Activated naive CD8-positive, alpha-beta T cell (primary cell): Measurements from ENCODE around the gene ZNF614.
"Not testable (repeated sequence)": the region's sequence is repeated elsewhere in the genome, so short reads cannot be mapped to it uniquely, and the experiment has no call there.

ENCODE experiments used
- H3K27ac Mint-ChIP-seq: one replicate; pipeline ENCODE4 v1.8.0; 2021; ENCODE audit warnings: mixed read lengths
- H3K27me3 Mint-ChIP-seq: one replicate; pipeline ENCODE4 v1.8.0; 2021; ENCODE audit warnings: mixed read lengths
- H3K36me3 Mint-ChIP-seq: one replicate; pipeline ENCODE4 v1.8.0; 2021; ENCODE audit warnings: mixed read lengths
- H3K4me1 Mint-ChIP-seq: one replicate; pipeline ENCODE4 v1.8.0; 2021; ENCODE audit warnings: low read depth, mixed read lengths
- H3K4me3 Mint-ChIP-seq: one replicate; pipeline ENCODE4 v1.8.0; 2021; ENCODE audit warnings: mild to moderate bottlenecking, mixed read lengths
- H3K9me3 Mint-ChIP-seq: one replicate; pipeline ENCODE4 v1.8.0; 2021; ENCODE audit warnings: low read depth, mixed read lengths

ZNF614 gene

DNA sequence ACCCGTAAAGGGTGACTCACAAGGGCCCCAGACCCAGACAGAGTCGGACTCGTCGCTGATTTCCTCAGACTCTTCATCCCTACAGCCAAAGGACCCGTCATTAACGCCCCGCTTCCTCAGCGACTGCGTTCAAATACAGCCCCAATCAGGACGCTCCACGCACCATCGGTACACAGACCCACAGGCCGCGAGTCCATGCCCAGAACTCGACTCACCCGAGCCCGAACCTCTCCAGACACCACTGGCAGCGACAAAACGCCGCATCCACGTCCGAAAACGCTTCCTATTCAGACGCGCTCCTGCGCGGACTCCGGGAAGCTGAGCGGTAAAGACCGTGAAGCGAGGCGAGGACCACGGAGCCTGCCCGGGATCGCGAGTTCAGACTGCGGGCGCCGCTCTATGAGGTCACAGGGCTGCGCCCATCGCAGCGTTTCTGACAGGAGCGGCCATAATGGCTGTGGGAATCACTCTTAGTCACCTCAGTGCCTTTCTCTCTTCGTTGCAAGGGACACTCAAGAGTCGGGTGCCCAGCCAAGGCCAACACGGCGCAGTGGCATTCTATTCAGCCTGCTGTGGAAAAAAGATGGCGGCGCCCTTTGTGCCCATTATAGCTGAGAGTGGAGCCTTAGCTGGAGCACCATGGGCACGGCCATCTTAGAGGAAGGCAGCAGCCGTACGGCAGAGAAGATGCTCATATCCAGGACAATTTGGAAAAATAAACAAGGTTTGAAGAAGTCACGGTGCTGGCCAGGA lies at the start of gene ZNF614:
TSS of gene ZNF614 (minus strand) at position 353 of the 753 bp plus-strand sequence. CDS start 2,634 bp downstream, outside the sequence.
- H3K4me1 Mint-ChIP-seq: peaks cover 30% of the 10 kb centered on the region
- peaks cover 23% of the 10 kb centered on the region for H3K9me3 Mint-ChIP-seq
- H3K36me3 Mint-ChIP-seq: peaks cover 57% of the 10 kb centered on the region
- peak within 1 kb of the TSS; percentile 98 for H3K27ac Mint-ChIP-seq
- H3K27me3 Mint-ChIP-seq: no peaks in the 10 kb centered on the region
- peak within 1 kb of the TSS; percentile 97 for H3K4me3 Mint-ChIP-seq

DNA sequence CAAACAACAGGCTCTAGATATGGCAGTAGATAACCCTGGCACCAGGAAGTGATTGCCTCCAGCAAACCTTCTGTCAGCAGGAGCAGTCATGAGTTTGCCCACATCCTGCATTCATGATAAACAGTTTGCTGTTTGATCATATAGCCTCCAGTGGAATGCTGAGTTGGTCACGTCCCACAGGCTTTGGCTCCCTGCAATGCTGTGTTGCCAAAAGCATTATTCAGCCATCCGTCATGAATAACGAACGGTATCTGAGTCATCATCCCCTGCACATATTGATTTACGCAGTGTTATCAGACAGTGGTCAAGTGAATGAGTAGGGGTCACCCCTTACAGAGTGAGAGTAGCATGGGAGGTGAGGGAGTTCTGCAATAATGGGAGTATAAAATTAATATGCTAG lies 42.3 kb upstream of the ZNF614 start:
- Mint-ChIP-seq H3K4me3 (no peak overlapping the region), H3K9me3 (peaks cover 52% of the 10 kb centered on the region)

DNA sequence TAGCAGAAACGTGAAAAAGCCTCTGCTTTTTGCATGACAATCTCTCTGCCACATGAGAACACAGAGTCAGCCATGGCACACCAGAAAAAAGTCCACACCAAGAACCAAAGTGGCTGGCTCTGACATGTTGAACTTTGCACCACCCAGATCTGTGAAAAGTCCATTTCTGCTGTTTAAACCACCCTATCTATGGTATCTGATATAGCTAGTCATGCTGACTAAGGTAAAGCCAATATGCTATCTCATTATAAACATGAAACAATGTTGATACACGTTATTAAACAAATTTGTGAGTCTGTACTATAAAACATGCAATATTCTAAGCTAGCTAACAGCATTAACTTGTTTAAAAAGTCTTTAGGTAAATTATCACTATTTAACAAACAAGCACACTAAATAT lies 41.5 kb upstream of the ZNF614 start:
- no peak overlapping the region for H3K4me3 Mint-ChIP-seq

More for the DNA sequence above, 42.3 kb upstream of the ZNF614 start:
- no peaks in the 10 kb centered on the region for H3K27me3 Mint-ChIP-seq
- H3K36me3 Mint-ChIP-seq: peaks cover 83% of the 10 kb centered on the region
- H3K4me1 Mint-ChIP-seq: no peaks in the 10 kb centered on the region
- no peak overlapping the region for H3K27ac Mint-ChIP-seq

DNA sequence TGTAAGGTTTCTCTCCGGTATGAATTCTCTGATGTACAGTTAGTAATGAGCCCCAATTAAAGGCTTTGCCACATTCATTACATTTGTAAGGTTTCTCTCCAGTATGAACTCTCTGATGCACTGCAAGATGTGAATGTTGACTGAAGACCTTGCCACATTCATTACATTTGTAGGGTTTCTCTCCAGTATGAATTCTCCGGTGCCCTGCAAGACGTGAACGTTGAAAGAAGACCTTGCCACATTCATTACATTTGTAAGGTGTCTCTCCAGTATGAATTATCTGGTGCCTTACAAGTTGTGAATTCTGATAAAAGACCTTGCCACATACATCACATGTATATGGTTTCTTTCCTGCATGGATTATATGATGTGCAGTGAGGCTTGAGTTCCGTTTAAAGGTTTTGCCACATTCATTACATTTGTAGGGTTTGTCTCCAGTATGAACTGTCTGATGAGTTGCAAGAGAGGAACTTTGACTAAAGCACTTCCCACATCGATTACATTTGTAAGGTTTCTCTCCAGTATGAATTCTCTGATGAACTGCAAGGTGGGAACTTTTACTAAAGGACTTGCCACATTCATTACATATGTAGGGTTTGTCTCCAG lies 38.2 kb upstream of the ZNF614 start:
- Mint-ChIP-seq H3K27ac (no peak overlapping the region), H3K27me3 (no peaks in the 10 kb centered on the region), H3K4me1 (no peaks in the 10 kb centered on the region), H3K36me3 (peaks cover 67% of the 10 kb centered on the region), H3K9me3 (peaks cover 38% of the 10 kb centered on the region), H3K4me3 (no peak overlapping the region)

More for the DNA sequence above, 41.5 kb upstream of the ZNF614 start:
- Mint-ChIP-seq H3K9me3 (peaks cover 48% of the 10 kb centered on the region), H3K4me1 (no peaks in the 10 kb centered on the region), H3K36me3 (peaks cover 81% of the 10 kb centered on the region), H3K27ac (no peak overlapping the region), H3K27me3 (no peaks in the 10 kb centered on the region)

DNA sequence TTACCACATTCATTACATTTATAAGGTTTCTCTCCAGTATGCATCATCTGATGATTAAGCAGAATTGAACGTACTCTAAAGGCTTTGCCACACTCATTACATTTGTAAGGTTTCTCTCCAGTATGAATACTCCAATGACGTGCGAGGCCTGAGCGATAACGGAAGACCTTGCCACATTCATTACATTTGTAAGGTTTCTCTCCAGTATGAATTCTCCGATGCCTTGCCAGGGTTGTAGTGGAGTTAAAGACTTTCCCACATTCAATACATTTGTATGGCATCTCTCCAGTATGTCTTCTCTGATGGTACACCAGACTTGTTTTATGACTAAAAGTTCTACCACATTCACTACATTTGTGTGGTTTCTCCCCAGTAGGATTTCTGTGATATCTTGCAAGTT lies 37.2 kb upstream of the ZNF614 start:
- Mint-ChIP-seq H3K27ac (no peak overlapping the region), H3K4me3 (no peak overlapping the region)

DNA sequence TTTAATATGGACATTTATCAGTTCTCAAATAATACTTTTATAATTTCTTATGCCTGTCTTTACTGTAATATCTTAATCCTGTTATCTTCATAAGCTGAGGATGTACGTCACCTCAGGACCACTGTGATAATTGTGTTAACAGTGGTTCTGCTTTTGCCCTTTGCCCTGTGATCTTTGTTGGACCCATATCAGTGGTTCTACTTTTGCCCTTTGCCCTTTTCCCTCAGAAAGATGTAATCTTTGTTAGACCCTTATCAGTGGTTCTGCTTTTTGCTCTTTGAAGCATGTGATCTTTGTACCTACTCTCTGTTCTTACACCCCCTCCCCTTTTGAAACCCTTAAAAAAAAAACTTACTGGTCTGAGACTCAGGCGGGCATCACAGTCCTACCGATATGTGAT lies 28.3 kb upstream of the ZNF614 start:
- H3K4me1 Mint-ChIP-seq, H3K4me3 Mint-ChIP-seq, H3K27ac Mint-ChIP-seq, H3K27me3 Mint-ChIP-seq: not testable (repeated sequence)
- H3K9me3 Mint-ChIP-seq: peaks cover 11% of the 10 kb centered on the region
- H3K36me3 Mint-ChIP-seq: peaks cover 46% of the 10 kb centered on the region

More for the DNA sequence above, 37.2 kb upstream of the ZNF614 start:
- H3K27me3 Mint-ChIP-seq: no peaks in the 10 kb centered on the region
- no peaks in the 10 kb centered on the region for H3K4me1 Mint-ChIP-seq
- H3K36me3 Mint-ChIP-seq: peaks cover 62% of the 10 kb centered on the region
- H3K9me3 Mint-ChIP-seq: peaks cover 32% of the 10 kb centered on the region

DNA sequence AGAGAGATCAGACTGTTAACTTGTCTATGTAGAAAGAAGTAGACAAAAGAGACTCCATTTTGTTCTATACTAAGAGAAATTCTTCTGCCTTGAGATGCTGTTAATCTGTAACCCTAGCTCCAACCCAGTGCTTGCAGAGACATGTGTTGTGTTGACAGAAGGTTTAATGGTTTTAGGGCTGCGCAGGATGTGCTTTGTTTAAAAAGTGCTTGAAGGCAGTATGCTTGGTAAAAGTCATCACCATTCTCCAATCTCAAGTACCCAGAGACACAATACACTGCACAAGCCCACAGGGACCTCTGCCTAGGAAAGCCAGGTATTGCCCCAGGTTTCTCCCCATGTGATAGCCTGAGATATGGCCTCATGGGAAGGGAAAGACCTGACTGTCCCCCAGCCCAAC lies 23.6 kb upstream of the ZNF614 start:
- Mint-ChIP-seq H3K9me3 (peaks cover 14% of the 10 kb centered on the region), H3K36me3 (peaks cover 37% of the 10 kb centered on the region), H3K4me1 (peaks cover 25% of the 10 kb centered on the region)
- H3K27me3 Mint-ChIP-seq, H3K27ac Mint-ChIP-seq, H3K4me3 Mint-ChIP-seq: not testable (repeated sequence)

DNA sequence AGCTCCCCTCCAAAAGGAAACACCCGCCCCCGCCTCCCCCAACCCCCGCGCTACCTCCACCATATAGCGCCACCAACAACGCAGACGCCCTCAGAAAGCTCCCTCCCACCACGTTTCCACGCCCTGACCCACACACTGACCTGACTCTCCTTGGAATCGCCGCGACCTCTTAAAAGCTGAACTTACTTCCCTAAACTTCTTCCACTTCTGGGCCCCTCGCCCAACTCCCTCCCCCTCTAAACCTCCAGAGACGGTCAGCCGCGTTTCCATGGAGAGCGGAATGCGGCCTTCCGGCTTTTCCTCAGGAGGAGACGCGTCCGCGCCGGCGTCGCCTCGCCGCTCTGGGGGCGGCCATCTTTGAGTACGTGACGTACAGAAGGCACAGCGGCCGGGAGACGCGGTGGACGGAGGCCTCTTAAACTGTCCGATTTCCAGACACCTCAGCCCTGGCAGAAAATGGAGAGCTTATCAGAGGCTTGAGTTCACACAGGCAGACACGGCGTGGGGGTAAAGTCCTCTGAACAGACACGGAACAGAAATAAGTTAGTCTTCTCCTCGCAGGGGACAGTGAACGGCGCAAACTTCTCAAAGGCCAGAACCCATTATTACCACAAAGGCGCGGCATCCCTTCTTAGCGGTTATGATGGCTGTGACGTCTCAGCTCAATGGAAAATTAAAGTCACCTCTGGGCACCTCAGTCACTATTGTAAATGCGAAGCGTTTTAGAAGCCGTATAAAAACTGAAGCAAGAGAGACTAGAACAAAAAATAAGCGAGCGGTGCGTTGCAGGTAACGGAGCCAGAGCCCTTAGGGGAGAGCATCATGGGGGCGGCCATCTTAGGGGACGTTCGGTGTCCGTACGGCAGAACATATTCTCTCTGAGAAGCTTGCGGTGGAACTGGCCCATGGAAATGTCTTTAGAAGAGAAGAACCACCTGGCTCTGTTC lies 20.6 kb upstream of the ZNF614 start, which contains the start of gene ZNF432:
TSS of gene ZNF432 (minus strand) at position 284 of the 947 bp plus-strand sequence. CDS start 1,970 bp downstream, outside the sequence.
- H3K27ac Mint-ChIP-seq: peak within 1 kb of the TSS; percentile 99
- H3K4me3 Mint-ChIP-seq: peak within 1 kb of the TSS; percentile 98
- peaks cover 44% of the 10 kb centered on the region for H3K36me3 Mint-ChIP-seq
- H3K27me3 Mint-ChIP-seq: no peaks in the 10 kb centered on the region
- peaks cover 12% of the 10 kb centered on the region for H3K9me3 Mint-ChIP-seq
- peaks cover 25% of the 10 kb centered on the region for H3K4me1 Mint-ChIP-seq

DNA sequence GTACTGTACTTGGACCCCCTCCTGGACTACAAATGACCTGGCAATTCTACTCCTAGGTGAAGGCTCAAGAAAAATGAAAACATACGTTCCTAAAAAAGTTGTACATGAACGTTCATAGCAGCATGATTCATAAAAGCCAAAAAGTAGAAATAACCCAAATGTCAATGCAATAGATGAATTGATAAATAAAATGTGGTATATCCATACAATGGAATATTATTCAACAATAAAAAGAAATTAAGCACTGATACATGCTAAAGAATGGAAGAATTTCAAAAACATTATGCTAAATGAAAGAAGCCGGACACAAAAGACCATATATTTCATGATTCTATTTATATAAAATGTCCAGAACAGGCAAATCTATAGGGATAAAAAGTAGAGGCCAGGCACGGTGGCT lies 11.0 kb upstream of the ZNF614 start:
- H3K9me3 Mint-ChIP-seq: peaks cover 26% of the 10 kb centered on the region
- no peaks in the 10 kb centered on the region for H3K27me3 Mint-ChIP-seq
- H3K4me1 Mint-ChIP-seq: no peaks in the 10 kb centered on the region
- no peak overlapping the region for H3K27ac Mint-ChIP-seq
- no peak overlapping the region for H3K4me3 Mint-ChIP-seq
- peaks cover 77% of the 10 kb centered on the region for H3K36me3 Mint-ChIP-seq

DNA sequence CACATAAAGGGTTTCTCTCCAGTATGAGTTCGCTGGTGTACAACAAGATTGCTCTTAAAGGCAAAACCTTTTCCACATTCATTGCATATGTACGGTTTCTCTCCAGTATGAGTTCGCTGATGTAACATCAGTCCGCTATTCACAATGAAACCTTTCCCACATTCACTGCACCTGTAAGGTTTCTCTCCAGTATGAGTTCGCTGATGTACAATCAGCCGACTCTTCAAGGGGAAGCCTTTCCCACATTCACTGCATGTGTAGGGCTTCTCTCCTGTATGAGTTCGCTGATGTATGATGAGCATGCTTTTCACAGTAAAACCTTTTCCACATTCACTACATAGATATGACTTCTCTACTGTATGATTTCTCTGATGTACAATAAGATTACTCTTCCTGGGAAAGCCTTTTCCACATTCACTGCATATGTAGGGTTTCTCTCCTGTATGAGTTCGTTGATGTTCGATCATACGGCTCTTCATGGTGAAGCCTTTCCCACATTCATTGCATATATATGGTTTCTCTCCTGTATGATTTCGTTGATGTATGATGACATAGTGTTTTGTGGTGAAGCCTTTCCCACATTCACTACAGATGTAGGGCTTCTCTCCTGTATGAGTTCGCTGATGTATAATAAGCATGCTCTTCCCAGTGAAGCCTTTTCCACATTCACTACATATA lies 6.0 kb upstream of the ZNF614 start:
- H3K27me3 Mint-ChIP-seq: no peaks in the 10 kb centered on the region
- H3K36me3 Mint-ChIP-seq: peaks cover 61% of the 10 kb centered on the region
- H3K27ac Mint-ChIP-seq: no peak overlapping the region
- H3K4me3 Mint-ChIP-seq: no peak overlapping the region
- H3K9me3 Mint-ChIP-seq: peaks cover 27% of the 10 kb centered on the region
- H3K4me1 Mint-ChIP-seq: no peaks in the 10 kb centered on the region

DNA sequence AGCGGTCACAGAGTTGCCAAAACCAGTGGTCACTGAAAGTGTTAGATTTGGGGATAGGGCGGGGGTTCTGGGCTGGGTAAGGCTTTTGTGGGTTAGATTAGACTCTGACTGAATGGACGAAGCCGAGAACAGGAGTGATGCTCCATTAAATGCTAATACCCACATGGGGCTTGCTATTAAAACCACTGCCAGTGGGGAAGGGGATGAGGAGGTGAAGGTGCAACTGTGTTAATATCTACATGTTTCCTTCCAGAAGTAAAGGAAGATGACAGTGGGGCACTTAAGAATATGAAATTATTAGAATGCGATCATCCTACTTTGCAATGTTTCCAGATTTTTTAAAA lies 573 bp upstream of the ZNF614 start:
- no peaks in the 10 kb centered on the region for H3K27me3 Mint-ChIP-seq
- H3K4me1 Mint-ChIP-seq: peaks cover 30% of the 10 kb centered on the region
- H3K4me3 Mint-ChIP-seq: peak overlapping the region; percentile 97
- peaks cover 54% of the 10 kb centered on the region for H3K36me3 Mint-ChIP-seq
- H3K27ac Mint-ChIP-seq: peak overlapping the region; percentile 98
- H3K9me3 Mint-ChIP-seq: peaks cover 23% of the 10 kb centered on the region

DNA sequence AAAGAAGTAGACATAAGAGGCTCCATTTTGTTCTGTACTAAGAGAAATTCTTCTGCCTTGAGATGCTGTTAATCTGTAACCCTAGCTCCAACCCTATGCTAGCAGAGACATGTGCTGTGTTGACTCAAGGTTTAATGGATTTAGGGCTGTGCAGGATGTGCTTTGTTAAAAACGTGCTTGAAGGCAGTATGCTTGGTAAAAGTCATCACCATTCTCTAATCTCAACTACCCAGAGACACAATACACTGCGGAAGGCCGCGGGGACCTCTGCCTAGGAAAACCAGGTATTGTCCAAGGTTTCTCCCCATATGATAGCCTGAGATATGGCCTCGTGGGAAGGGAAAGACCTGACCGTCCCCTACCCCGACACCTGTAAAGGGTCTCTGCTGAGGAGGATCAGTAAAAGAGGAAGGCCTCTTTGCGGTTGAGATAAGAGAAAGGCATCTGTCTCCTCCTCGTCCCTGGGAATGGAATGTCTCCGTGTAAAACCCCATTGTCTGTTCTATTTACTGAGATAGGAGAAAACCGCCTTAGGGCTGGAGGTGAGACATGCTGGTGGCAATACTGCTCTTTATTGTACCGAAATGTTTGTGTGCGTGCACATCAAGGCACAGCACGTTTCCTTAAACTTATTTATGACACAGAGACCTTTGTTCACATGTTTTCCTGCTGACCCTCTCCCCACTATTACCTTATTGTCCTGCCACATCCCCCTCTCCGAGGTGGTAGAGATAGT lies 1.8 kb downstream of the ZNF614 start:
- H3K27ac Mint-ChIP-seq, H3K27me3 Mint-ChIP-seq: not testable (repeated sequence)
- H3K4me3 Mint-ChIP-seq: peak overlapping the region; percentile 97
- peaks cover 28% of the 10 kb centered on the region for H3K9me3 Mint-ChIP-seq
- peaks cover 62% of the 10 kb centered on the region for H3K36me3 Mint-ChIP-seq
- H3K4me1 Mint-ChIP-seq: peaks cover 30% of the 10 kb centered on the region

DNA sequence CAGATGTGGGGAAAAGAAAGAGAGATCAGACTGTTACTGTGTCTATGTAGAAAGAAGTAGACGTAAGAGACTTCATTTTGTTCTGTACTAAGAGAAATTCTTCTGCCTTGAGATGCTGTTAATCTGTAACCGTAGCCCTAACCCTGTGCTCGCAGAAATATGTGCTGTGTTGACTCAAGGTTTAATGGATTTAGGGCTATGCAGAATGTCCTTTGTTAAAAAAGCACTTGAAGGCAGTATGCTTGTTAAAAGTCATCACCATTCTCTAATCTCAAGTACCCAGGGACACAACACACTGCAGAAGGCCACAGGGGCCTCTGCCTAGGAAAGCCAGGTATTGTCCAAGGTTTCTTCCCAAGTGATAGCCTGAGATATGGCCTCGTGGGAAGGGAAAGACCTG lies 3.7 kb downstream of the ZNF614 start:
- not testable (repeated sequence) for H3K27me3 Mint-ChIP-seq, H3K4me3 Mint-ChIP-seq, H3K27ac Mint-ChIP-seq
- Mint-ChIP-seq H3K9me3 (peaks cover 39% of the 10 kb centered on the region), H3K36me3 (peaks cover 74% of the 10 kb centered on the region), H3K4me1 (peaks cover 33% of the 10 kb centered on the region)

DNA sequence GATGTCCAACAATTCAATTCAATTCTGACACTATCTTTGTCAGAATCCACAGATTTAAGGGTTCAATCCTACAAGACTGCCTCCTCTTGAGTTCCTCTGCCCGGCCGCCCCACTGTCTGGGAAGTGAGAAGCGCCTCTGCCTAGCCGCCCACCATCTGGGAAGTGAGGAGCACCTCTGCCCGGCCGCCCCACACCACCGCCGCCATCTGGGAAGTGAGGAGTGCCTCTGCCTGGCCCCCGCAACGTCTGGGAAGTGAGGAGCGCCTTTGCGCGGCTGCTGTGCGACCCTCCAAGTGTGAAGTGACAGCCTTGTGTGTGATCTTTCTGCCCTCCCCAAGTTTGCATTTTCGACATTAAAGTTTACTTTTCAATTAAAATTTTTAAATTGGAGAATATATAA lies 6.0 kb downstream of the ZNF614 start:
- H3K4me1 Mint-ChIP-seq: peaks cover 17% of the 10 kb centered on the region

More for the DNA sequence above, 6.0 kb downstream of the ZNF614 start:
- no peak overlapping the region for H3K4me3 Mint-ChIP-seq
- peaks cover 49% of the 10 kb centered on the region for H3K9me3 Mint-ChIP-seq
- H3K27ac Mint-ChIP-seq: no peak overlapping the region
- peaks cover 84% of the 10 kb centered on the region for H3K36me3 Mint-ChIP-seq
- no peaks in the 10 kb centered on the region for H3K27me3 Mint-ChIP-seq
